GM21825 (cell line): ENCODE results near the gene MUC22.
"Not testable (repeated sequence)": the region's sequence is repeated elsewhere in the genome, so short reads cannot be mapped to it uniquely, and the experiment has no call there.

ENCODE experiments used
- ATAC-seq: cut with Tn5 transposase; IDR thresholded peaks from one replicate; pipeline ENCODE4 v1.9.1; 2021; ENCODE audit warnings: mild to moderate bottlenecking, moderate library complexity; ENCODE audit not compliant: unreplicated experiment

The MUC22 gene

GRCh38 chr6:31010393-31011060, at the start of gene MUC22:
TSS of gene MUC22 (plus strand) at chr6:31010474. CDS start at chr6:31010707, 233 bp downstream.
- ATAC-seq: no peak

GRCh38 chr6:30960907-30961673, 49.2 kb upstream of the MUC22 start:
- no peak for ATAC-seq

- ATAC-seq: no peak
Measured at GRCh38 chr6:30962716-30963115, 47.6 kb upstream of the MUC22 start.

- no peak for ATAC-seq
Measured at GRCh38 chr6:30963641-30964040, 46.6 kb upstream of the MUC22 start.

DNA sequence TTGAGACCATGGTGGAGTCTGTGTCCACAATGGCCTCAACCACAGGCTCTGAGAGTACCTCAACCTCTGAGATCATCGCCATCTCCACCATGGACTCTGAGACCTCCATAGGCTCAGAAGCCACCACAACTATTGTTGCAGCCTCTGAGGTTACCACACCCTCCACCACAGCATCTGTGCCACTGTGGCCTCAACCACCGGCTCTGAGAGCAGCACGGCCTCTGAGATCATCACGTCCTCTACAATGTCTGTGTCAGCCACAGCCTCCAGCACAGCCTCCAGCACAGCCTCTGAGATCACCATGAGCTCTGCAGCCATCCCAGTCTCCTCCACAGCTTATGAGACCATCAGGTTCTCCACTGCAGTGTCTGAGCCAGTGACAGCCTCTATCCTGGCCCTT, 46.2 kb upstream of the MUC22 start:
- no peak for ATAC-seq

DNA sequence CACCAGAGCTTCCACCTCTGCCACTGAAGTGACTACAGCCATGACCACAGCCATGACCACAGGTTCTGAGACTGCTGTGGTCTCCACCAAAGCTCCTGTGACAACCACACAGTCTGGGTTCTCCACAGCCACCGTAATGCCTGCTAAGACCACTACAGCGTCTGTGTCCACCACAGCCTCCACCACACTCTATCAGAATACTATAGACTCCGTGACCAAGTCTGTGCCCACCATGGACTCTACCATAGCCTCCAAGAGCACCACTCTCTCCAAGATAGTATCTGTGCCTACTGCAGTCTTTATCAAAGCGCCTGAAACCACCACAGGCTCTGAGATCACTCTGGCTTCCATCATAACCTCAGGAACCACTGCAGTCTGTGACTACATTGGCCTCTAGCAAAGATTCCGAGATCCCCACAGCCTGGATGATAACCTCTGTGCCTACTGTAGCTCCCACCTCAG, 45.1 kb upstream of the MUC22 start:
- no peak for ATAC-seq

GRCh38 chr6:30966154-30966553, 44.1 kb upstream of the MUC22 start:
- no peak for ATAC-seq

GRCh38 chr6:30969171-30969570, 41.1 kb upstream of the MUC22 start:
- not testable (repeated sequence) for ATAC-seq

DNA sequence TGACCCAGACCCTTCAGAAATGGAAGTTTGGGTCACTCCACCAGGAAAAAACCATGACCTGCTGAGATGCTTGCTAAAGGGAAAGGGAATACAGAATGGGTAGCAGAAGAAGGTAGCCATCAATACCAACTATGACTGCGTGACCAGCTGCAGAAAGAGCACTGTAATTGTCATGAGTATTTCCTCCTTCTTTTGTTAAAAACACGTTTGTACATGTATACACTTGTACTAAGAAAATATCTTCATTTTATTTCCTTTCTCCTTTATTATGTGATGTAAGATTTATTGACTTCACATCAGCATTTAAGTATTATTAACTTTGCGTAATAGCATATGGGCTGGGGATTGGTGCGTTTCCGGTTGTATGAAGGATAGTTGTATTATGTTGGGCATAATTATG, 39.3 kb upstream of the MUC22 start:
- ATAC-seq: no peak

GRCh38 chr6:30972816-30973215, 37.5 kb upstream of the MUC22 start:
- ATAC-seq: no peak

DNA sequence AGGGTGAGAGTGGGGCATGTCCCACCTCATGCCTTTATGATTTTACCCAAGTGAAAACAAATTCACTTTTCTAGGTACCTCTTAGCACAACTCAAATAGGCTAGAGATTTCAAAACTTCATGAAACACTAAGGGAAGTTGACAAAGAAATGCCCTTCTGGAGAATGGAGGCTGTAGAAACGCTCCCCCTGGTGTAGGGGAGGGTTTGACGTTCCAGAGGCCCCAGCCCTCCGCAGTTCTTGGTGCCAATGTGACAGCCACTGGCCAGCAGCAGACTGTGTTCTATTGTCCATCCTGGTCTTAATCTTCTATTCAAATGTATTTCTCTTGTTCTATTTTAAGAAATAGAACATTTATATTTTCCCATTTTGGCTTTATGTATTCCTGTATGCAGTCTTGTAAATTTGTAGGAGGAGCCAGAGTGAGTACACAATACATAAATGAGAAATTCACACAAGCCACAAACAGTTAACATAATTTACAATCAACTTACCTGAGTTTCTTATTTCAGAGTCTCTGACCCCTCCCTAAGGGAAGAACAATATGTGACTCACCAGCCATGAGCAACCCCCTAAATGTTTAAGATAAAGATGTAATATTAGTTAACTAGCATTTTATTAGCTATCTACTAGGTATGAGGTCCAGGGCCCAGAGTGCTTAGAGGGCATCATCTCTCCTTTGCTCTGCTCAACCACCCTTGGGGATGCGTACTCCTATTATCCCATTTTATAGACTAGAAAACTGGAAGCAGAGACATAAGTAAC, 35.6 kb upstream of the MUC22 start:
- ATAC-seq: no peak

DNA sequence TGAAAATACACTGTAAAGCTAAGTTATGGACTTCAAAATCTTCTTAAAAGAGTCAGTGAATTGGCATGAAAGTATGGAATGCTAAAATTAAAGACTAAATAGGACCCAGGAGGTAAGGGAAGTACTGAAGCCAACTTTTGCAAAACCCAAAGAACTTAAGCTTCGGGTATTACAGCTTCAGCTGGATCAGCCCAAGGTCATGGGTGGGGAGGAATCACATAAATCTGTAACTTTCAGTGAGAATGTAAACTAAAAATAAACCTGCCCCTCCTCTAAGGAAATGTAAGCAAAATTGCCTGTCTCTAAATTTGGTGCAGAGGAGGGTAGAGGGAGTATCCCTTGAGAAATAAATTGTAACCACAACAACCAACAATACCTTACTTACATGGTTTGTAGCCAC, 31.1 kb upstream of the MUC22 start:
- no peak for ATAC-seq

- ATAC-seq: no peak
Measured at GRCh38 chr6:30979690-30980089, 30.6 kb upstream of the MUC22 start.

GRCh38 chr6:30981942-30982772, 28.1 kb upstream of the MUC22 start:
- ATAC-seq: no peak

DNA sequence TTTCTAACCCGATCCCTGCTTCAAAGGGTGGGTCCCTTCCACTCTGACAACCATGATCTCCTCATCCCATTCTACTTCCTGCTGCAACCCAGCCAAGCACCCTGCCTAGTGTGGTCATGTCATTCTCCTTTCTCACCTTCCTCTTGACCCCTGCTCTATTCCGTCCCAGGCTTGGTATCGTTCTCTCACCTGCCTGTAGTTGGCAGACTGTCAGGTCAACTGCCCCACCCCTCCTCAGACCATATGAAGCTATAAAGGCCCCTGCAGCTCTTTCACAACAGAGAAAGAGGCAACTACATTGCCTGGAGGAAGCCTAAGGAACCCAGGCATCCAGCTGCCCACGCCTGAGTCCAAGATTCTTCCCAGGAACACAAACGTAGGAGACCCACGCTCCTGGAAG, 26.8 kb upstream of the MUC22 start, which contains the start of gene MUC21:
Gene MUC21 (plus strand): TSS at position 280 of the 400 bp plus-strand sequence. CDS start 241 bp downstream, outside the sequence.
- ATAC-seq: no peak

DNA sequence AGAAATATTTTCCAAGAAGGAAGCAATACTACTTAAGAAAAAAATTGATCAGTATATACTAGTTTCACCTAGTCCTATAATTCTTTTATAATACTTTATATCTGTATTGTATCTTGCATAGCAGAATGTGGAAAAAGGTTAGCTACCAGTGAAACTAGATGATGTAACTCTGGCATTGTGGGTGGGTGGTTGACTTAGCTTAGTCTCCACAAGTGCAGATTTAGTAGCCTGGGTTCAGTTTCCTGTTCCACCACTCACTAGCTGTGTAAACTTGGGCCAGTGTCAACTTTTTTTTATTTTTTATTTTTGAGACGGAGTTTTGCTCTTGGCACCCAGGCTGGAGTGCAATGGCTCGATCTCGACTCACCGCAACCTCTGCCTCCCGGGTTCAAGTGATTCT, 24.8 kb upstream of the MUC22 start:
- ATAC-seq: no peak

- ATAC-seq: no peak
Measured at GRCh38 chr6:30987304-30987703, 23.0 kb upstream of the MUC22 start.

DNA sequence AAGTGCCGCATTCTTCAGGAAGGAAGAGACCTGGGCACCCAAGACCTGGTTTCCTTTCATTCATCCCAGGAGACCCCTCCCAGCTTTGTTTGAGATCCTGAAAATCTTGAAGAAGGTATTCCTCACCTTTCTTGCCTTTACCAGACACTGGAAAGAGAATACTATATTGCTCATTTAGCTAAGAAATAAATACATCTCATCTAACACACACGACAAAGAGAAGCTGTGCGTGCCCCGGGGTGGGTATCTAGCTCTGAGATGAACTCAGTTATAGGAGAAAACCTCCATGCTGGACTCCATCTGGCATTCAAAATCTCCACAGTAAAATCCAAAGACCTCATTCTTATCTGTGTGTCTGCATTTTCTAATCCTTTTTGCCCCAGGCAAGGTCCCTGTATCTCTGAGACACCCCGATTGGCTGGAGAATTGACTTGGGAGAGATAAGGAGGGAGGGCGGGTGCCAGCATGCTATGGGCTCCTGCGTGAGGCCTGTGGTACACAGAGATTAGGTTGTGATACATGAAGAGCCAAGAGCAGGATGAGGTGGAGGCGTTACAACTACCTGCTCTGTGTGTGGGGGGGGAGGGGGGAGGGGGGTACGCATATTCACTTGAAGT, 22.0 kb upstream of the MUC22 start:
- ATAC-seq: no peak

- ATAC-seq: no peak
Measured at GRCh38 chr6:30990422-30991086, 19.7 kb upstream of the MUC22 start.

- no peak for ATAC-seq
Measured at GRCh38 chr6:30991891-30992290, 18.4 kb upstream of the MUC22 start.
